ENCODE data around the gene ERGIC3.

GRCh38 chr20:35558451-35558850 lies 16.6 kb downstream of the ERGIC3 start:
- TF ChIP-seq EZH2phosphoT487 (IDR thresholded peaks at IDR 0.05; ENCODE audit: borderline replicate concordance, low read length) (no peak), CTCF (IDR thresholded peaks at IDR 0.05; ENCODE audit: low read depth, low read length, poor library complexity, severe bottlenecking) (no peak)
